ENCODE measurements around the gene MAP7. TPM values are rescaled to one million over a fixed set of nuclear protein-coding genes. Genes with fewer than 3 reads are reported as not detected.

MAP7 gene
- 2.2 TPM for polyA plus RNA-seq (2013, experiment 1 of 2)
- polyA plus RNA-seq (2013, experiment 2 of 2) = 1.7 TPM

DNA sequence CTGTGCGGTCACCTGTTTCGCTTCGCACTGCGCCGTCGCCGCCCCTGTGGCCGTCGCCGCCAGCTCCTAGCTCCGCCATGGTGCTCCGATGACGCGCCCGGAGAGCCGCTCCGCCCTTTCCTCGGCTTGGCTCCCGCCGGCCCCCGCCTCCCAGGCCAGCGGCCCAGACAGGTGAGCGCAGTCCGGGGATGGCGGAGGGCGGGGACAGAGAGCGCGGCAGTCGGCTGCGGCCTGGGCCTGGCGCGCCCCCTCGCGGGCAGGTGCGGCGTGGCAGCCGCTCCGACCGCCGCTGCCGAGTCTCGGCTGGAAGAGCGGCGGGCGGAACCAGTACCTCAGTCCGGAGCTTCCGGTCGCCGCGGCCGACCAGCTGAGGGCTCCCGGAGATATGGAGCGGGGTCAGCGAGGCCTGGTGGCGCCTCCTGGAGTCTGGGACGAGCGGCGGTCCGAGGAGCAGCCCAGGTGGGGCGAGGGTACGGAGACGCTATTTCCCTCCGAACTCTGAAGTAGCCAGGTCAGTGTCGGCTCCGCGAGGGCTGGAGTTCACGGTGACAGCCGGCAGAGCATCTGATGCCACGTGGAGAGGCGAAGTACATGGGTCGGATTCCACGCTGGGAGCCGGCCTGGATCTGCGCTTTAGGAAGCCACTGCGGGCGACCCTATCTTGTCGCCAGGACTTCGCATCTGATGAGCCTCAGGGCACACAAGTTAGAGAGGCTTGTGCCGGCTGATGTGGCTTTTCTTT lies at the start of gene MAP7:
Gene MAP7 (minus strand): TSS at position 93 of the 742 bp plus-strand sequence. CDS start 14 bp downstream, at position 79.
- H3K4me3 ChIP-seq (ENCODE audit: low read length in 2 of 2) = peak within 1 kb of the TSS; percentile 52 to 94
- H3K9ac ChIP-seq (ENCODE audit: low read depth, low read length, poor library complexity) = peak within 1 kb of the TSS; percentile 39
- H3K18ac ChIP-seq (ENCODE audit: low read length) = peak within 1 kb of the TSS; percentile 60
- H3K9me3 ChIP-seq (replicated peaks in 1 of 2; ENCODE audit: control insufficient read depth in 2 of 2, insufficient read depth in 1 of 2, low read depth in 1 of 2, low read length in 2 of 2) = no peaks in the 10 kb centered on the region
- no peak within 1 kb of the TSS for H3K4ac ChIP-seq (ENCODE audit: low read length)
- H2BK5ac ChIP-seq (ENCODE audit: low read length) = no peak within 1 kb of the TSS
- no peak within 1 kb of the TSS for H2AK5ac ChIP-seq (ENCODE audit: low read depth, low read length)
- H3K14ac ChIP-seq (ENCODE audit: low read length) = no peak within 1 kb of the TSS
- H3K27ac ChIP-seq (replicated peaks; ENCODE audit: low read length) = no peak within 1 kb of the TSS
- no peaks in the 10 kb centered on the region for H3K79me1 ChIP-seq (ENCODE audit: low read depth, low read length)
- H2BK12ac ChIP-seq (ENCODE audit: low read length) = no peak within 1 kb of the TSS
- H3K4me2 ChIP-seq (ENCODE audit: insufficient read depth, low read length, poor library complexity, severe bottlenecking) = peak within 1 kb of the TSS; percentile 89
- peak within 1 kb of the TSS; percentile 95 for H2AFZ ChIP-seq (ENCODE audit: low read length)
- peak within 1 kb of the TSS; percentile 95 for H3K23ac ChIP-seq (ENCODE audit: low read depth, low read length, poor library complexity)
- peaks cover 3 to 61% (median 29%) of the 10 kb centered on the region in 3 experiments for H3K27me3 ChIP-seq (ENCODE audit: control insufficient read depth in 3 of 3, insufficient read depth in 3 of 3, low read depth in 1 of 3, low read length in 3 of 3)
- no peak within 1 kb of the TSS for H4K91ac ChIP-seq (ENCODE audit: low read depth, low read length, poor library complexity)
- H3K4me1 ChIP-seq (ENCODE audit: control insufficient read depth in 2 of 2, insufficient read depth in 1 of 2, low read depth in 1 of 2, low read length in 2 of 2) = peaks cover 4% of the 10 kb centered on the region in 2 donors
- no CpG with 5 or more reads among the region's 79 CpGs for WGBS, 2 donors (ENCODE audit: extremely low coverage in 2 of 2, insufficient read length in 2 of 2, insufficient replicate concordance in 1 of 2)
- no peak within 1 kb of the TSS for H2BK120ac ChIP-seq (ENCODE audit: low read depth, low read length)
- H2BK15ac ChIP-seq (ENCODE audit: low read length) = peak within 1 kb of the TSS; percentile 31
- DNase-seq (ENCODE audit: low spot score) = peak; percentile 54
- H3K36me3 ChIP-seq (replicated peaks in 1 of 2; ENCODE audit: control insufficient read depth in 2 of 2, insufficient read depth in 2 of 2, low read length in 2 of 2) = no peaks in the 10 kb centered on the region
- no peak within 1 kb of the TSS for H4K8ac ChIP-seq (ENCODE audit: low read depth, low read length)

- no peaks in the 10 kb centered on the region for H3K27me3 ChIP-seq (ENCODE audit: control insufficient read depth in 3 of 3, insufficient read depth in 3 of 3, low read depth in 1 of 3, low read length in 3 of 3)
- H4K8ac ChIP-seq (ENCODE audit: low read depth, low read length) = no peak overlapping the region
- no peak overlapping the region for H3K4me3 ChIP-seq (ENCODE audit: low read length in 2 of 2)
- no peaks in the 10 kb centered on the region for H3K36me3 ChIP-seq (replicated peaks in 1 of 2; ENCODE audit: control insufficient read depth in 2 of 2, insufficient read depth in 2 of 2, low read length in 2 of 2)
- no peak overlapping the region for H2AK5ac ChIP-seq (ENCODE audit: low read depth, low read length)
- H2BK12ac ChIP-seq (ENCODE audit: low read length) = no peak overlapping the region
- no peak overlapping the region for H3K4ac ChIP-seq (ENCODE audit: low read length)
- H3K9me3 ChIP-seq (replicated peaks in 1 of 2; ENCODE audit: control insufficient read depth in 2 of 2, insufficient read depth in 1 of 2, low read depth in 1 of 2, low read length in 2 of 2) = no peaks in the 10 kb centered on the region
- no peak overlapping the region for H3K23ac ChIP-seq (ENCODE audit: low read depth, low read length, poor library complexity)
- H3K9ac ChIP-seq (ENCODE audit: low read depth, low read length, poor library complexity) = no peak overlapping the region
- H2BK5ac ChIP-seq (ENCODE audit: low read length) = no peak overlapping the region
- WGBS, 2 donors (ENCODE audit: extremely low coverage in 2 of 2, insufficient read length in 2 of 2, insufficient replicate concordance in 1 of 2) = no CpG with 5 or more reads among the region's 10 CpGs
- no peak overlapping the region for H2AFZ ChIP-seq (ENCODE audit: low read length)
- DNase-seq (ENCODE audit: low spot score) = no peak
- H3K79me1 ChIP-seq (ENCODE audit: low read depth, low read length) = no peaks in the 10 kb centered on the region
- H3K4me1 ChIP-seq (ENCODE audit: control insufficient read depth in 2 of 2, insufficient read depth in 1 of 2, low read depth in 1 of 2, low read length in 2 of 2) = no peaks in the 10 kb centered on the region
- H3K14ac ChIP-seq (ENCODE audit: low read length) = no peak overlapping the region
- H3K27ac ChIP-seq (replicated peaks; ENCODE audit: low read length) = no peak overlapping the region
- H3K4me2 ChIP-seq (ENCODE audit: insufficient read depth, low read length, poor library complexity, severe bottlenecking) = no peak overlapping the region
- H3K18ac ChIP-seq (ENCODE audit: low read length) = no peak overlapping the region
- H2BK15ac ChIP-seq (ENCODE audit: low read length) = no peak overlapping the region
- no peak overlapping the region for H4K91ac ChIP-seq (ENCODE audit: low read depth, low read length, poor library complexity)
- no peak overlapping the region for H2BK120ac ChIP-seq (ENCODE audit: low read depth, low read length)
Observed at GRCh38 chr6:136599329-136600011, 49.2 kb upstream of the MAP7 start.

- Histone ChIP-seq H2BK5ac (ENCODE audit: low read length) (no peak overlapping the region), H3K9ac (ENCODE audit: low read depth, low read length, poor library complexity) (no peak overlapping the region), H3K9me3 (replicated peaks in 1 of 2; ENCODE audit: control insufficient read depth in 2 of 2, insufficient read depth in 1 of 2, low read depth in 1 of 2, low read length in 2 of 2) (no peaks in the 10 kb centered on the region), H3K23ac (ENCODE audit: low read depth, low read length, poor library complexity) (no peak overlapping the region), H3K18ac (ENCODE audit: low read length) (no peak overlapping the region), H3K27ac (replicated peaks; ENCODE audit: low read length) (no peak overlapping the region), H2BK15ac (ENCODE audit: low read length) (no peak overlapping the region), H3K27me3 (ENCODE audit: control insufficient read depth in 3 of 3, insufficient read depth in 3 of 3, low read depth in 1 of 3, low read length in 3 of 3) (no peaks in the 10 kb centered on the region), H2BK120ac (ENCODE audit: low read depth, low read length) (no peak overlapping the region), H2AFZ (ENCODE audit: low read length) (no peak overlapping the region), H2AK5ac (ENCODE audit: low read depth, low read length) (no peak overlapping the region), H3K4me3 (ENCODE audit: low read length in 2 of 2) (no peak overlapping the region), H3K4me2 (ENCODE audit: insufficient read depth, low read length, poor library complexity, severe bottlenecking) (no peak overlapping the region), H3K36me3 (replicated peaks in 1 of 2; ENCODE audit: control insufficient read depth in 2 of 2, insufficient read depth in 2 of 2, low read length in 2 of 2) (no peaks in the 10 kb centered on the region), H3K4ac (ENCODE audit: low read length) (no peak overlapping the region), H3K14ac (ENCODE audit: low read length) (no peak overlapping the region), H3K79me1 (ENCODE audit: low read depth, low read length) (no peaks in the 10 kb centered on the region), H2BK12ac (ENCODE audit: low read length) (no peak overlapping the region), H3K4me1 (ENCODE audit: control insufficient read depth in 2 of 2, insufficient read depth in 1 of 2, low read depth in 1 of 2, low read length in 2 of 2) (no peaks in the 10 kb centered on the region), H4K91ac (ENCODE audit: low read depth, low read length, poor library complexity) (no peak overlapping the region), H4K8ac (ENCODE audit: low read depth, low read length) (no peak overlapping the region)
- DNase-seq (ENCODE audit: low spot score) = no peak
- no CpG with 5 or more reads among the region's 3 CpGs for WGBS, 2 donors (ENCODE audit: extremely low coverage in 2 of 2, insufficient read length in 2 of 2, insufficient replicate concordance in 1 of 2)
Observed at GRCh38 chr6:136598048-136598447, 47.8 kb upstream of the MAP7 start.

- no CpG with 5 or more reads among the region's 8 CpGs for WGBS, 2 donors (ENCODE audit: extremely low coverage in 2 of 2, insufficient read length in 2 of 2, insufficient replicate concordance in 1 of 2)
- no peaks in the 10 kb centered on the region for H3K9me3 ChIP-seq (replicated peaks in 1 of 2; ENCODE audit: control insufficient read depth in 2 of 2, insufficient read depth in 1 of 2, low read depth in 1 of 2, low read length in 2 of 2)
- H2BK120ac ChIP-seq (ENCODE audit: low read depth, low read length) = no peak overlapping the region
Observed at GRCh38 chr6:136594671-136595070, 44.4 kb upstream of the MAP7 start.

More at GRCh38 chr6:136594671-136595070, 44.4 kb upstream of the MAP7 start:
- Histone ChIP-seq H2AK5ac (ENCODE audit: low read depth, low read length) (no peak overlapping the region), H2BK15ac (ENCODE audit: low read length) (no peak overlapping the region), H4K8ac (ENCODE audit: low read depth, low read length) (no peak overlapping the region), H3K36me3 (replicated peaks in 1 of 2; ENCODE audit: control insufficient read depth in 2 of 2, insufficient read depth in 2 of 2, low read length in 2 of 2) (no peaks in the 10 kb centered on the region), H4K91ac (ENCODE audit: low read depth, low read length, poor library complexity) (no peak overlapping the region), H3K4me1 (ENCODE audit: control insufficient read depth in 2 of 2, insufficient read depth in 1 of 2, low read depth in 1 of 2, low read length in 2 of 2) (no peaks in the 10 kb centered on the region), H2BK5ac (ENCODE audit: low read length) (no peak overlapping the region), H3K14ac (ENCODE audit: low read length) (no peak overlapping the region), H3K4ac (ENCODE audit: low read length) (no peak overlapping the region), H3K79me1 (ENCODE audit: low read depth, low read length) (no peaks in the 10 kb centered on the region), H3K18ac (ENCODE audit: low read length) (no peak overlapping the region), H3K23ac (ENCODE audit: low read depth, low read length, poor library complexity) (no peak overlapping the region), H2BK12ac (ENCODE audit: low read length) (no peak overlapping the region), H3K27me3 (ENCODE audit: control insufficient read depth in 3 of 3, insufficient read depth in 3 of 3, low read depth in 1 of 3, low read length in 3 of 3) (no peaks in the 10 kb centered on the region), H3K9ac (ENCODE audit: low read depth, low read length, poor library complexity) (no peak overlapping the region), H2AFZ (ENCODE audit: low read length) (no peak overlapping the region), H3K4me3 (ENCODE audit: low read length in 2 of 2) (no peak overlapping the region), H3K4me2 (ENCODE audit: insufficient read depth, low read length, poor library complexity, severe bottlenecking) (no peak overlapping the region), H3K27ac (replicated peaks; ENCODE audit: low read length) (no peak overlapping the region)
- no peak for DNase-seq (ENCODE audit: low spot score)
